OCI-LY7 (cell line): ENCODE results near the gene CCNF. TPM values are rescaled to one million over a fixed set of nuclear protein-coding genes. Genes with fewer than 3 reads are reported as not detected.
A peak's percentile ranks its signal among the peaks of the same experiment; 100 is the strongest.

Experiments used
- BruUV-seq: library from RNA; stranded (reverse); fragments of 400-500 nt; replicated peaks from 2 replicates; lab custom pipeline; 2021; lab: Mats Ljungman, UMichigan
- CTCF ChIA-PET: fragments of 300-600 bp; sonication (Branson Sonifier 250); formaldehyde crosslinking; loops from one replicate; lab custom pipeline; 2022; ENCODE audit warnings: antibody characterized with exemption; ENCODE audit not compliant: unreplicated experiment; lab: Charles Lee
- POLR2A ChIA-PET: fragments of 300-600 bp; sonication (Branson Sonifier 250); formaldehyde crosslinking; loops from one replicate; lab custom pipeline; 2022; ENCODE audit warnings: antibody characterized with exemption; lab: Charles Lee
- DNase-seq: peaks from one replicate; pipeline ENCODE4 v3.0.0-alpha.2; 2015; ENCODE audit warnings: low spot score
- H2AFZ ChIP-seq: fragments of 200-600 bp; sonication (generic), shearing (Covaris generic); 2 replicates; pipeline ENCODE4 v1.6.1; 2014; ENCODE audit warnings: mild to moderate bottlenecking, antibody characterized with exemption, low read length, moderate library complexity
- H3K27ac ChIP-seq: fragments of 200-600 bp; sonication (generic); 2 replicates; pipeline ENCODE4 v1.5.1; 2014; ENCODE audit warnings: mixed run types, low read depth, mild to moderate bottlenecking, moderate library complexity, low read length, inconsistent platforms; ENCODE audit not compliant: poor library complexity, severe bottlenecking
- H3K36me3 ChIP-seq: fragments of 200-600 bp; sonication (generic); 2 replicates; pipeline ENCODE4 v1.6.1; 2014; ENCODE audit warnings: mild to moderate bottlenecking, antibody characterized with exemption, low read length, moderate library complexity, mixed read lengths; ENCODE audit not compliant: insufficient read depth
- H3K4me1 ChIP-seq: fragments of 200-600 bp; sonication (generic); 2 replicates; pipeline ENCODE4 v1.5.1; 2014; ENCODE audit warnings: mild to moderate bottlenecking, low read length; ENCODE audit not compliant: insufficient read depth, poor library complexity, severe bottlenecking
- H3K4me2 ChIP-seq: fragments of 200-600 bp; sonication (generic); 2 replicates; pipeline ENCODE4 v1.6.1; 2014; ENCODE audit warnings: mild to moderate bottlenecking, low read length
- H3K4me3 ChIP-seq: fragments of 200-600 bp; sonication (generic); 2 replicates; pipeline ENCODE4 v1.5.1; 2014; ENCODE audit warnings: mild to moderate bottlenecking, low read depth, low read length; ENCODE audit not compliant: poor library complexity, severe bottlenecking
- H3K79me2 ChIP-seq: fragments of 200-600 bp; sonication (generic); 2 replicates; pipeline ENCODE4 v1.6.1; 2016; ENCODE audit warnings: low read depth, mild to moderate bottlenecking, low read length, moderate library complexity, mixed read lengths; ENCODE audit not compliant: insufficient read depth
- H3K9me2 ChIP-seq: fragments of 200-600 bp; sonication (generic); 2 replicates; pipeline ENCODE4 v1.6.1; 2016; ENCODE audit warnings: mild to moderate bottlenecking, low read length, mixed read lengths; ENCODE audit not compliant: insufficient read depth
- H3K9me3 ChIP-seq: fragments of 200-600 bp; sonication (generic); 2 replicates; pipeline ENCODE4 v1.6.1; 2014; ENCODE audit warnings: mild to moderate bottlenecking, mixed run types, low read length, mixed read lengths
- H4K20me1 ChIP-seq: fragments of 200-600 bp; sonication (generic); 2 replicates; pipeline ENCODE4 v1.6.1; 2014; ENCODE audit warnings: mild to moderate bottlenecking, antibody characterized with exemption, low read length, moderate library complexity, mixed read lengths; ENCODE audit not compliant: insufficient read depth
- CTCF ChIP-seq: fragments of 200-600 bp; sonication (generic); conservative IDR thresholded peaks from 2 replicates; pipeline ENCODE4 v1.5.1; 2014; ENCODE audit warnings: mild to moderate bottlenecking, antibody characterized with exemption, low read length, moderate library complexity, mixed read lengths
- EZH2phosphoT487 ChIP-seq: fragments of 200-600 bp; sonication (generic); IDR thresholded peaks from 2 replicates; pipeline ENCODE4 v1.6.1; 2018; ENCODE audit warnings: low read depth, borderline replicate concordance, mild to moderate bottlenecking, mixed run types, antibody characterized with exemption, low read length, moderate library complexity, mixed read lengths
- intact Hi-C: fragments of 100-400 bp; cut with micrococcal nuclease; formaldehyde crosslinking; loops from one replicate; pipeline ENCODE4 v1.10.0; 2022; ENCODE audit not compliant: unreplicated experiment
- total RNA-seq, 2 experiments: library from RNA; depleted of rRNA in 1 of 2; stranded (reverse); fragments of >200 nt in 1 of 2; shearing (Covaris generic) in 1 of 2; gene quantifications; 2 replicates each; pipeline ENCODE4 v1.2.3, GENCODE V29; 2014 to 2022

Gene CCNF
- total RNA-seq, 2 experiments from 2014 or later: 82.1 to 83.3 TPM

GRCh38 chr16:2415085-2415484, 14.2 kb upstream of the CCNF start:
- H3K36me3 ChIP-seq: no peaks in the 10 kb centered on the region
- H2AFZ ChIP-seq: no peak overlapping the region
- H3K9me2 ChIP-seq: no peaks in the 10 kb centered on the region
- no peak overlapping the region for H3K27ac ChIP-seq
- POLR2A ChIA-PET: no interaction called here
- no peak overlapping the region for H3K4me2 ChIP-seq
- TF ChIP-seq EZH2phosphoT487 (no peak), CTCF (no peak)
- H3K4me1 ChIP-seq: no peaks in the 10 kb centered on the region
- H3K79me2 ChIP-seq: no peaks in the 10 kb centered on the region
- no peaks in the 10 kb centered on the region for H4K20me1 ChIP-seq
- H3K4me3 ChIP-seq: no peak overlapping the region
- no peaks in the 10 kb centered on the region for H3K9me3 ChIP-seq
- BruUV-seq: no TSS peak
- CTCF ChIA-PET: no interaction called here
- intact Hi-C loops: no loop called here
- no peak for DNase-seq

- BruUV-seq: TSS peak; percentile 42
- Histone ChIP-seq H3K27ac (no peak overlapping the region), H2AFZ (no peak overlapping the region), H3K79me2 (no peaks in the 10 kb centered on the region), H3K36me3 (no peaks in the 10 kb centered on the region), H3K9me2 (no peaks in the 10 kb centered on the region), H3K9me3 (no peaks in the 10 kb centered on the region), H3K4me1 (peaks cover 6% of the 10 kb centered on the region), H4K20me1 (no peaks in the 10 kb centered on the region), H3K4me2 (no peak overlapping the region), H3K4me3 (no peak overlapping the region)
- ChIA-PET CTCF (no interaction called here), POLR2A (no interaction called here)
- intact Hi-C loops: loop anchor here (10.0 kb wide), 1 partner anchor 265 kb away; the partner anchor contains the start of gene TRAF7
- TF ChIP-seq EZH2phosphoT487: no peak
- no peak for TF ChIP-seq CTCF
- DNase-seq: no peak
Measured at GRCh38 chr16:2420035-2420434, 9.2 kb upstream of the CCNF start.

GRCh38 chr16:2422123-2422867, 7.0 kb upstream of the CCNF start:
- peaks cover 6% of the 10 kb centered on the region for H3K4me1 ChIP-seq
- ChIA-PET CTCF (no interaction called here), POLR2A (no interaction called here)
- no peaks in the 10 kb centered on the region for H4K20me1 ChIP-seq
- BruUV-seq: no TSS peak
- H3K4me2 ChIP-seq: no peak overlapping the region
- H3K9me2 ChIP-seq: no peaks in the 10 kb centered on the region
- no peak overlapping the region for H3K4me3 ChIP-seq
- no peaks in the 10 kb centered on the region for H3K36me3 ChIP-seq
- no peaks in the 10 kb centered on the region for H3K9me3 ChIP-seq
- H2AFZ ChIP-seq: no peak overlapping the region
- no peak for TF ChIP-seq EZH2phosphoT487
- no peak for TF ChIP-seq CTCF
- DNase-seq: peak; percentile 31
- no peaks in the 10 kb centered on the region for H3K79me2 ChIP-seq
- intact Hi-C loops: loop anchor here (2.0 to 10.0 kb wide), 2 partner anchors 81 to 267 kb away; partner anchors contain the start of genes ABCA3 and TRAF7
- no peak overlapping the region for H3K27ac ChIP-seq
